Neural cell (in vitro differentiated cells): ENCODE measurements around the gene TMEM132E.

Source experiments
- CTCF ChIP-seq: fragments of 450-650 bp; IDR thresholded peaks from 2 replicates; pipeline ENCODE4 v1.5.1; 2014; ENCODE audit warnings: antibody characterized with exemption, mild to moderate bottlenecking, moderate library complexity; ENCODE audit not compliant: poor library complexity, severe bottlenecking
- EP300 ChIP-seq: fragments of 450-650 bp; conservative IDR thresholded peaks from 2 replicates; pipeline ENCODE4 v1.6.1; 2014; ENCODE audit warnings: antibody characterized with exemption, mild to moderate bottlenecking, moderate library complexity; ENCODE audit not compliant: poor library complexity, severe bottlenecking
- EZH2 ChIP-seq: fragments of 200-600, 300-800 bp; shearing (Covaris generic), sonication (generic); IDR thresholded peaks from 2 replicates; pipeline ENCODE4 v1.6.1; 2014; ENCODE audit warnings: antibody characterized with exemption, low read length, borderline replicate concordance, mild to moderate bottlenecking; ENCODE audit not compliant: insufficient read depth, poor library complexity, severe bottlenecking
- MXI1 ChIP-seq: fragments of 450-650 bp; conservative IDR thresholded peaks from 2 replicates; pipeline ENCODE4 v1.6.1; 2014; ENCODE audit warnings: antibody characterized with exemption, mild to moderate bottlenecking; ENCODE audit not compliant: poor library complexity, severe bottlenecking
- POLR2AphosphoS5 ChIP-seq: IDR thresholded peaks from 2 replicates; pipeline ENCODE4 v1.6.1; 2012
- RAD21 ChIP-seq: fragments of 450-650 bp; conservative IDR thresholded peaks from 2 replicates; pipeline ENCODE4 v1.6.1; 2014; ENCODE audit warnings: antibody characterized with exemption, mild to moderate bottlenecking, moderate library complexity
- REST ChIP-seq: IDR thresholded peaks from 2 replicates; pipeline ENCODE4 v1.6.1; 2012; ENCODE audit warnings: borderline replicate concordance
- SMC3 ChIP-seq: fragments of 450-650 bp; conservative IDR thresholded peaks from 2 replicates; pipeline ENCODE4 v1.6.1; 2014; ENCODE audit warnings: antibody characterized with exemption, mild to moderate bottlenecking, moderate library complexity; ENCODE audit not compliant: poor library complexity
- TAF1 ChIP-seq: IDR thresholded peaks from 2 replicates; pipeline ENCODE4 v1.6.1; 2012; ENCODE audit warnings: low read depth

DNA sequence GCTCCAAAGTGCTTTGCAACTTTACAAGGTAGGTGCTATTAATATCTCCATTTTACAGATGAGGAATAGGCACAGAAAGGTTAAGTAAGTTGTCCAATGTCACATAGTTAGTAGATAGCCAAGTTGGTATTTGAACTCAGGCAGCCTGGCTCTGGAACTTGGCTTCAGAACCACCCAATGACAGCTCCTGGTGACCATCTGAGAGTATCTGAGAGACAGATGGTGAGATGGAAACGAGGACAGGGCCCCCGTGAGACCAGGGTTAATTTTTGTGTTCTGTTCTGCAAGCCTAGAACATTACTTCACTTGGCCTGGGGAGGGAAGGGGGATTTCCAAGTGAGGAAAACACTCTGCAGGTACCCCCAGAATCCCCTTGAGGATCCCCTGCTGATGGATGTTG lies 9.8 kb upstream of the TMEM132E start:
- TF ChIP-seq EZH2 (no peak), EP300 (no peak), SMC3 (no peak), CTCF (no peak), MXI1 (no peak), POLR2AphosphoS5 (no peak), RAD21 (no peak), TAF1 (no peak), REST (no peak)
